Neural crest cell (in vitro differentiated cells): ENCODE measurements around the gene ABCC10. TPM values are rescaled to one million over a fixed set of nuclear protein-coding genes. Genes with fewer than 3 reads are reported as not detected.
"Not testable (repeated sequence)": the region's sequence is repeated elsewhere in the genome, so short reads cannot be mapped to it uniquely, and the experiment has no call there.

Experiments
- DNase-seq: peaks from one replicate; pipeline ENCODE4 v3.0.0; 2021; ENCODE audit warnings: low read depth, mixed read lengths, low spot score
- H3K27ac Mint-ChIP-seq: one replicate; pipeline ENCODE4 v1.8.0; 2021; ENCODE audit warnings: mild to moderate bottlenecking, mixed read lengths; ENCODE audit not compliant: unreplicated experiment
- H3K27me3 Mint-ChIP-seq: 2 replicates; pipeline ENCODE4 v1.8.0; 2021; ENCODE audit warnings: low read depth, mild to moderate bottlenecking, mixed read lengths
- H3K36me3 Mint-ChIP-seq: 2 replicates; pipeline ENCODE4 v1.8.0; 2021; ENCODE audit warnings: low read depth, mild to moderate bottlenecking, mixed read lengths
- H3K4me1 Mint-ChIP-seq: 2 replicates; pipeline ENCODE4 v1.8.0; 2021; ENCODE audit warnings: mixed read lengths
- H3K4me3 Mint-ChIP-seq: one replicate; pipeline ENCODE4 v1.8.0; 2021; ENCODE audit warnings: mild to moderate bottlenecking, mixed read lengths
- H3K9me3 Mint-ChIP-seq: 2 replicates; pipeline ENCODE4 v1.8.0; 2021; ENCODE audit warnings: mixed read lengths
- CTCF ChIP-seq: fragments of 200-600 bp; sonication (generic); conservative IDR thresholded peaks from 2 replicates; pipeline ENCODE4 v1.5.0; 2021; ENCODE audit warnings: antibody characterized with exemption, mild to moderate bottlenecking
- total RNA-seq: library from RNA; stranded (reverse); gene quantifications from 2 replicates; pipeline ENCODE4 v1.2.1, GENCODE V29; 2021

Gene ABCC10
- total RNA-seq, 1 donor from 2014 or later, result 34.1 TPM

GRCh38 chr6:43405354-43405753 is 22.0 kb upstream of the ABCC10 start:
- H3K27ac Mint-ChIP-seq, result no peak overlapping the region
- peaks cover 43% of the 10 kb centered on the region for H3K27me3 Mint-ChIP-seq
- H3K36me3 Mint-ChIP-seq, result no peaks in the 10 kb centered on the region

GRCh38 chr6:43407296-43407695 is 20.0 kb upstream of the ABCC10 start:
- no peak for TF ChIP-seq CTCF
- no peak overlapping the region for H3K27ac Mint-ChIP-seq
- H3K27me3 Mint-ChIP-seq, result peaks cover 47% of the 10 kb centered on the region
- peaks cover 6% of the 10 kb centered on the region for H3K9me3 Mint-ChIP-seq
- DNase-seq, result no peak
- H3K4me3 Mint-ChIP-seq, result no peak overlapping the region
- H3K4me1 Mint-ChIP-seq, result no peaks in the 10 kb centered on the region
- H3K36me3 Mint-ChIP-seq, result no peaks in the 10 kb centered on the region

More at GRCh38 chr6:43405354-43405753, 22.0 kb upstream of the ABCC10 start:
- Mint-ChIP-seq H3K9me3 (peaks cover 6% of the 10 kb centered on the region), H3K4me3 (no peak overlapping the region), H3K4me1 (no peaks in the 10 kb centered on the region)
- no peak for DNase-seq
- TF ChIP-seq CTCF, result no peak

- Mint-ChIP-seq H3K27ac (no peak overlapping the region), H3K27me3 (peaks cover 47% of the 10 kb centered on the region), H3K36me3 (no peaks in the 10 kb centered on the region), H3K9me3 (peaks cover 6% of the 10 kb centered on the region), H3K4me3 (no peak overlapping the region), H3K4me1 (no peaks in the 10 kb centered on the region)
- DNase-seq, result no peak
- TF ChIP-seq CTCF, result no peak
Observed at GRCh38 chr6:43408259-43408658, 19.1 kb upstream of the ABCC10 start.

GRCh38 chr6:43410776-43411175 is 16.6 kb upstream of the ABCC10 start:
- H3K4me3 Mint-ChIP-seq, H3K27ac Mint-ChIP-seq, H3K4me1 Mint-ChIP-seq, H3K36me3 Mint-ChIP-seq, DNase-seq, H3K9me3 Mint-ChIP-seq: not testable (repeated sequence)
- peaks cover 35% of the 10 kb centered on the region for H3K27me3 Mint-ChIP-seq

- peaks cover 40% of the 10 kb centered on the region for H3K27me3 Mint-ChIP-seq
- TF ChIP-seq CTCF, result no peak
- no peak overlapping the region for H3K4me3 Mint-ChIP-seq
- H3K9me3 Mint-ChIP-seq, result no peaks in the 10 kb centered on the region
- H3K4me1 Mint-ChIP-seq, result no peaks in the 10 kb centered on the region
- no peak for DNase-seq
- H3K27ac Mint-ChIP-seq, result no peak overlapping the region
- H3K36me3 Mint-ChIP-seq, result no peaks in the 10 kb centered on the region
Observed at GRCh38 chr6:43412541-43412940, 14.8 kb upstream of the ABCC10 start.

- no peak overlapping the region for H3K27ac Mint-ChIP-seq
- no peaks in the 10 kb centered on the region for H3K36me3 Mint-ChIP-seq
- peaks cover 43% of the 10 kb centered on the region for H3K27me3 Mint-ChIP-seq
- H3K9me3 Mint-ChIP-seq, result no peaks in the 10 kb centered on the region
- DNase-seq, result no peak
- H3K4me3 Mint-ChIP-seq, result no peak overlapping the region
- H3K4me1 Mint-ChIP-seq, result no peaks in the 10 kb centered on the region
- no peak for TF ChIP-seq CTCF
Observed at GRCh38 chr6:43413002-43413401, 14.3 kb upstream of the ABCC10 start.

GRCh38 chr6:43415275-43415674 is 12.1 kb upstream of the ABCC10 start:
- peaks cover 46% of the 10 kb centered on the region for H3K27me3 Mint-ChIP-seq
- H3K9me3 Mint-ChIP-seq, DNase-seq, H3K36me3 Mint-ChIP-seq, H3K27ac Mint-ChIP-seq, H3K4me1 Mint-ChIP-seq, H3K4me3 Mint-ChIP-seq: not testable (repeated sequence)
